Neural crest cell (in vitro differentiated cells): ENCODE results near the gene PHF21B. TPM values are rescaled to one million over a fixed set of nuclear protein-coding genes. Genes with fewer than 3 reads are reported as not detected.

Experiments used
- DNase-seq: peaks from one replicate; pipeline ENCODE4 v3.0.0; 2021; ENCODE audit warnings: low read depth, mixed read lengths, low spot score
- H3K27ac Mint-ChIP-seq: one replicate; pipeline ENCODE4 v1.8.0; 2021; ENCODE audit warnings: mild to moderate bottlenecking, mixed read lengths; ENCODE audit not compliant: unreplicated experiment
- H3K27me3 Mint-ChIP-seq: 2 replicates; pipeline ENCODE4 v1.8.0; 2021; ENCODE audit warnings: low read depth, mild to moderate bottlenecking, mixed read lengths
- H3K36me3 Mint-ChIP-seq: 2 replicates; pipeline ENCODE4 v1.8.0; 2021; ENCODE audit warnings: low read depth, mild to moderate bottlenecking, mixed read lengths
- H3K4me1 Mint-ChIP-seq: 2 replicates; pipeline ENCODE4 v1.8.0; 2021; ENCODE audit warnings: mixed read lengths
- H3K4me3 Mint-ChIP-seq: one replicate; pipeline ENCODE4 v1.8.0; 2021; ENCODE audit warnings: mild to moderate bottlenecking, mixed read lengths
- H3K9me3 Mint-ChIP-seq: 2 replicates; pipeline ENCODE4 v1.8.0; 2021; ENCODE audit warnings: mixed read lengths
- total RNA-seq: library from RNA; stranded (reverse); gene quantifications from 2 replicates; pipeline ENCODE4 v1.2.1, GENCODE V29; 2021
- TF ChIP-seq, protein P1 (sequence below): fragments of 200-600 bp; sonication (generic); conservative IDR thresholded peaks from 2 replicates; pipeline ENCODE4 v1.5.0; 2021; ENCODE audit warnings: antibody characterized with exemption, mild to moderate bottlenecking

Gene PHF21B
- total RNA-seq, 1 donor from 2014 or later: 40.4 TPM

GRCh38 chr22:44870021-44870420 is 139.8 kb downstream of the PHF21B start:
- TF ChIP-seq, protein P1, sequence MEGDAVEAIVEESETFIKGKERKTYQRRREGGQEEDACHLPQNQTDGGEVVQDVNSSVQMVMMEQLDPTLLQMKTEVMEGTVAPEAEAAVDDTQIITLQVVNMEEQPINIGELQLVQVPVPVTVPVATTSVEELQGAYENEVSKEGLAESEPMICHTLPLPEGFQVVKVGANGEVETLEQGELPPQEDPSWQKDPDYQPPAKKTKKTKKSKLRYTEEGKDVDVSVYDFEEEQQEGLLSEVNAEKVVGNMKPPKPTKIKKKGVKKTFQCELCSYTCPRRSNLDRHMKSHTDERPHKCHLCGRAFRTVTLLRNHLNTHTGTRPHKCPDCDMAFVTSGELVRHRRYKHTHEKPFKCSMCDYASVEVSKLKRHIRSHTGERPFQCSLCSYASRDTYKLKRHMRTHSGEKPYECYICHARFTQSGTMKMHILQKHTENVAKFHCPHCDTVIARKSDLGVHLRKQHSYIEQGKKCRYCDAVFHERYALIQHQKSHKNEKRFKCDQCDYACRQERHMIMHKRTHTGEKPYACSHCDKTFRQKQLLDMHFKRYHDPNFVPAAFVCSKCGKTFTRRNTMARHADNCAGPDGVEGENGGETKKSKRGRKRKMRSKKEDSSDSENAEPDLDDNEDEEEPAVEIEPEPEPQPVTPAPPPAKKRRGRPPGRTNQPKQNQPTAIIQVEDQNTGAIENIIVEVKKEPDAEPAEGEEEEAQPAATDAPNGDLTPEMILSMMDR: no peak
- no peak for DNase-seq
- H3K27me3 Mint-ChIP-seq: no peaks in the 10 kb centered on the region

GRCh38 chr22:44869196-44869595 is 140.6 kb downstream of the PHF21B start:
- no peak overlapping the region for H3K4me3 Mint-ChIP-seq
- TF ChIP-seq, protein P1: no peak
- peaks cover 21% of the 10 kb centered on the region for H3K36me3 Mint-ChIP-seq
- peaks cover 4% of the 10 kb centered on the region for H3K4me1 Mint-ChIP-seq
- H3K27ac Mint-ChIP-seq: peak overlapping the region; percentile 67
- DNase-seq: no peak
- H3K9me3 Mint-ChIP-seq: peaks cover 2% of the 10 kb centered on the region
- H3K27me3 Mint-ChIP-seq: no peaks in the 10 kb centered on the region

More at GRCh38 chr22:44870021-44870420, 139.8 kb downstream of the PHF21B start:
- Mint-ChIP-seq H3K4me1 (peaks cover 4% of the 10 kb centered on the region), H3K4me3 (no peak overlapping the region), H3K36me3 (peaks cover 22% of the 10 kb centered on the region), H3K27ac (no peak overlapping the region), H3K9me3 (peaks cover 2% of the 10 kb centered on the region)

- no peaks in the 10 kb centered on the region for H3K27me3 Mint-ChIP-seq
Observed at GRCh38 chr22:44865193-44866057, 144.4 kb downstream of the PHF21B start.

GRCh38 chr22:44862981-44863860 is 146.6 kb downstream of the PHF21B start:
- no peak for DNase-seq
- no peaks in the 10 kb centered on the region for H3K9me3 Mint-ChIP-seq

More at GRCh38 chr22:44865193-44866057, 144.4 kb downstream of the PHF21B start:
- Mint-ChIP-seq H3K4me1 (peaks cover 2% of the 10 kb centered on the region), H3K27ac (no peak overlapping the region), H3K4me3 (peak overlapping the region; percentile 9), H3K9me3 (no peaks in the 10 kb centered on the region), H3K36me3 (peaks cover 10% of the 10 kb centered on the region)
- no peak for DNase-seq
- TF ChIP-seq, protein P1: no peak

GRCh38 chr22:44862281-44862680 is 147.5 kb downstream of the PHF21B start:
- no peak overlapping the region for H3K4me3 Mint-ChIP-seq
- TF ChIP-seq, protein P1: no peak
- no peaks in the 10 kb centered on the region for H3K4me1 Mint-ChIP-seq
- no peak overlapping the region for H3K27ac Mint-ChIP-seq
- H3K27me3 Mint-ChIP-seq: no peaks in the 10 kb centered on the region
- no peak for DNase-seq
- peaks cover 12% of the 10 kb centered on the region for H3K36me3 Mint-ChIP-seq
- H3K9me3 Mint-ChIP-seq: no peaks in the 10 kb centered on the region

More at GRCh38 chr22:44862981-44863860, 146.6 kb downstream of the PHF21B start:
- H3K36me3 Mint-ChIP-seq: peaks cover 12% of the 10 kb centered on the region
- no peaks in the 10 kb centered on the region for H3K27me3 Mint-ChIP-seq
- H3K4me1 Mint-ChIP-seq: no peaks in the 10 kb centered on the region
- TF ChIP-seq, protein P1: no peak
- no peak overlapping the region for H3K27ac Mint-ChIP-seq
- H3K4me3 Mint-ChIP-seq: no peak overlapping the region
